Activated T-helper 2 cell treated with anti-CD3 and anti-CD28 coated beads, Interferon-gamma antibody, Interleukin-2, Interleukin-4, amounts not matched to agents 10 μg/mL and 5 μg/mL and 100 μg/mL, durations not matched to agents 14 hours and 24 hours and 36 hours (primary cell): Measurements from ENCODE around the gene NFIC. TPM values are rescaled to one million over a fixed set of nuclear protein-coding genes. Genes with fewer than 3 reads are reported as not detected.

ENCODE experiments used
- DNase-seq: peaks from one replicate; pipeline ENCODE4 v3.0.0; 2021; ENCODE audit warnings: low spot score
- H3K27ac Mint-ChIP-seq: one replicate; pipeline ENCODE4 v1.8.0; 2021; ENCODE audit warnings: mixed read lengths
- H3K27me3 Mint-ChIP-seq: one replicate; pipeline ENCODE4 v1.8.0; 2021; ENCODE audit warnings: low read depth, mixed read lengths
- H3K36me3 Mint-ChIP-seq: one replicate; pipeline ENCODE4 v1.8.0; 2021; ENCODE audit warnings: low read depth, mixed read lengths
- H3K4me1 Mint-ChIP-seq: one replicate; pipeline ENCODE4 v1.8.0; 2021; ENCODE audit warnings: low read depth, mixed read lengths
- H3K4me3 Mint-ChIP-seq: one replicate; pipeline ENCODE4 v1.8.0; 2021; ENCODE audit warnings: low read depth, mild to moderate bottlenecking, moderate library complexity, mixed read lengths
- H3K9me3 Mint-ChIP-seq: one replicate; pipeline ENCODE4 v1.8.0; 2021; ENCODE audit warnings: mixed read lengths
- intact Hi-C: fragments of 100-400 bp; cut with micrococcal nuclease; formaldehyde crosslinking; loops from one replicate; pipeline ENCODE4 v1.15.1; 2023
- total RNA-seq: library from RNA; stranded (reverse); gene quantifications from 2 replicates; pipeline ENCODE4 v1.2.3, GENCODE V29; 2022

Gene NFIC
- 16.5 and 17.3 TPM in 2 replicates for total RNA-seq

- intact Hi-C loops, result no loop called here
- Mint-ChIP-seq H3K4me1 (peaks cover 18% of the 10 kb centered on the region), H3K27me3 (peaks cover 39% of the 10 kb centered on the region), H3K4me3 (peak within 1 kb of the TSS; percentile 53), H3K27ac (no peak within 1 kb of the TSS), H3K9me3 (no peaks in the 10 kb centered on the region), H3K36me3 (no peaks in the 10 kb centered on the region)
- no peak for DNase-seq
Measured at GRCh38 chr19:3365836-3366752, at the start of gene NFIC. NFIC (plus strand) TSS chr19:3366583; CDS start chr19:3366637, 54 bp downstream.

GRCh38 chr19:3316659-3317207 lies 49.6 kb upstream of the NFIC start:
- intact Hi-C loops, result no loop called here
- H3K36me3 Mint-ChIP-seq, result no peaks in the 10 kb centered on the region
- no peak for DNase-seq
- no peak overlapping the region for H3K4me3 Mint-ChIP-seq
- no peaks in the 10 kb centered on the region for H3K9me3 Mint-ChIP-seq
- H3K27me3 Mint-ChIP-seq, result no peaks in the 10 kb centered on the region
- H3K27ac Mint-ChIP-seq, result no peak overlapping the region
- no peaks in the 10 kb centered on the region for H3K4me1 Mint-ChIP-seq

- intact Hi-C loops, result no loop called here
- H3K4me1 Mint-ChIP-seq, result no peaks in the 10 kb centered on the region
- H3K36me3 Mint-ChIP-seq, result no peaks in the 10 kb centered on the region
- H3K4me3 Mint-ChIP-seq, result no peak overlapping the region
- H3K27me3 Mint-ChIP-seq, result no peaks in the 10 kb centered on the region
- no peaks in the 10 kb centered on the region for H3K9me3 Mint-ChIP-seq
- no peak overlapping the region for H3K27ac Mint-ChIP-seq
- no peak for DNase-seq
Measured at GRCh38 chr19:3319643-3320353, 46.6 kb upstream of the NFIC start.

GRCh38 chr19:3320354-3320670 lies 46.1 kb upstream of the NFIC start:
- Mint-ChIP-seq H3K36me3 (no peaks in the 10 kb centered on the region), H3K4me3 (no peak overlapping the region), H3K27me3 (no peaks in the 10 kb centered on the region), H3K27ac (no peak overlapping the region), H3K4me1 (no peaks in the 10 kb centered on the region), H3K9me3 (no peaks in the 10 kb centered on the region)
- intact Hi-C loops, result no loop called here
- DNase-seq, result no peak

- intact Hi-C loops, result no loop called here
Measured at GRCh38 chr19:3320853-3321252, 45.5 kb upstream of the NFIC start.

GRCh38 chr19:3321696-3322095 lies 44.7 kb upstream of the NFIC start:
- DNase-seq, result no peak
- Mint-ChIP-seq H3K4me3 (no peak overlapping the region), H3K27ac (no peak overlapping the region), H3K27me3 (no peaks in the 10 kb centered on the region), H3K4me1 (no peaks in the 10 kb centered on the region), H3K9me3 (no peaks in the 10 kb centered on the region), H3K36me3 (no peaks in the 10 kb centered on the region)
- intact Hi-C loops, result no loop called here

More at GRCh38 chr19:3320853-3321252, 45.5 kb upstream of the NFIC start:
- H3K27me3 Mint-ChIP-seq, result no peaks in the 10 kb centered on the region
- no peak for DNase-seq
- H3K27ac Mint-ChIP-seq, result no peak overlapping the region
- H3K36me3 Mint-ChIP-seq, result no peaks in the 10 kb centered on the region
- no peaks in the 10 kb centered on the region for H3K9me3 Mint-ChIP-seq
- H3K4me1 Mint-ChIP-seq, result no peaks in the 10 kb centered on the region
- H3K4me3 Mint-ChIP-seq, result no peak overlapping the region

- Mint-ChIP-seq H3K9me3 (no peaks in the 10 kb centered on the region), H3K36me3 (no peaks in the 10 kb centered on the region), H3K4me1 (no peaks in the 10 kb centered on the region), H3K4me3 (no peak overlapping the region), H3K27me3 (no peaks in the 10 kb centered on the region), H3K27ac (no peak overlapping the region)
- DNase-seq, result no peak
- intact Hi-C loops, result no loop called here
Measured at GRCh38 chr19:3322199-3322978, 44.0 kb upstream of the NFIC start.

GRCh38 chr19:3323026-3323425 lies 43.4 kb upstream of the NFIC start:
- Mint-ChIP-seq H3K4me3 (no peak overlapping the region), H3K4me1 (no peaks in the 10 kb centered on the region), H3K27ac (no peak overlapping the region), H3K36me3 (no peaks in the 10 kb centered on the region), H3K27me3 (no peaks in the 10 kb centered on the region), H3K9me3 (no peaks in the 10 kb centered on the region)
- no peak for DNase-seq
- intact Hi-C loops, result no loop called here

GRCh38 chr19:3323658-3324057 lies 42.7 kb upstream of the NFIC start:
- Mint-ChIP-seq H3K27ac (no peak overlapping the region), H3K27me3 (peaks cover 4% of the 10 kb centered on the region), H3K9me3 (no peaks in the 10 kb centered on the region), H3K4me1 (no peaks in the 10 kb centered on the region), H3K36me3 (no peaks in the 10 kb centered on the region), H3K4me3 (no peak overlapping the region)
- intact Hi-C loops, result no loop called here
- DNase-seq, result no peak

GRCh38 chr19:3324405-3324856 lies 42.0 kb upstream of the NFIC start:
- Mint-ChIP-seq H3K27me3 (peaks cover 4% of the 10 kb centered on the region), H3K36me3 (no peaks in the 10 kb centered on the region), H3K4me3 (no peak overlapping the region), H3K9me3 (no peaks in the 10 kb centered on the region), H3K27ac (no peak overlapping the region), H3K4me1 (no peaks in the 10 kb centered on the region)
- intact Hi-C loops, result no loop called here
- DNase-seq, result peak; percentile 54

GRCh38 chr19:3325451-3325850 lies 40.9 kb upstream of the NFIC start:
- Mint-ChIP-seq H3K4me3 (no peak overlapping the region), H3K4me1 (no peaks in the 10 kb centered on the region), H3K27me3 (peaks cover 4% of the 10 kb centered on the region), H3K36me3 (no peaks in the 10 kb centered on the region), H3K27ac (no peak overlapping the region), H3K9me3 (no peaks in the 10 kb centered on the region)
- no peak for DNase-seq
- intact Hi-C loops, result no loop called here

GRCh38 chr19:3328743-3329142 lies 37.6 kb upstream of the NFIC start:
- no peak overlapping the region for H3K27ac Mint-ChIP-seq
- no peaks in the 10 kb centered on the region for H3K36me3 Mint-ChIP-seq
- no peak overlapping the region for H3K4me3 Mint-ChIP-seq
- H3K4me1 Mint-ChIP-seq, result no peaks in the 10 kb centered on the region
- peaks cover 4% of the 10 kb centered on the region for H3K27me3 Mint-ChIP-seq
- H3K9me3 Mint-ChIP-seq, result no peaks in the 10 kb centered on the region
- no peak for DNase-seq
- intact Hi-C loops, result no loop called here
